ENCODE measurements around the gene ASCL5.

Gene ASCL5

GRCh38 chr1:201153474-201154388 lies 26.7 kb upstream of the ASCL5 start:
- DNase-seq (ENCODE audit: low read depth, low spot score): peak; percentile 64

GRCh38 chr1:201149400-201149799 lies 22.4 kb upstream of the ASCL5 start:
- DNase-seq (ENCODE audit: low read depth, low spot score): no peak

DNA sequence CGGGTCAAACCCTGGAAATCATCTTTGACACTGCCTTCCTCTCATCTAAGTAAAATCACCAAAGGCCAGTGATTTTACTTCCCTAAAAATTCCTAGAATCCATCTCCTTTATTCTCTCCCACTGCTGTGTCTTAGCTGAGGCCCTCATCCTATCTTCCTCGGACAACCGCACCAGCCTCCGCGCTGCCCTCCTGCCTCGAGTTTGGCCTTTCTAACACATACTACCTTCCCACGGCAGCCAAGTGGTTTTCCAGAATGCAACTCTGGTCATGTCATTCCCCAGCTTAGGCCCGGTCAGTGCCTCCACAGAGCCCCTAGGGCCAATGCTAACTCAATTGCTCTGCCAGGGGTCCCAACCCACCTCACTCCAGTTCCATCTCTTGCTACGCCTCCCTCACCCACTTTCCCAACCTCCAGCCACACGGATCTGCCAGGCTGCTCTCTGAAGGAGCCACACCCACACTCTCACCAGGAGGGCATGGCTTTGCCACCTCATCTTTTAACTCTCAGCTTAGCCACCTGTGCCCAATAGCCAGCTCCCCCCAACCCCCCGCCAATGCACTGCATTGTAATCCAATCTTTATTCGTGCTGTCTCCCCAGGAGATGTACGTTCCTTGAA lies 20.5 kb upstream of the ASCL5 start:
- no peak for DNase-seq (ENCODE audit: low read depth, low spot score)

GRCh38 chr1:201146626-201147390 lies 19.8 kb upstream of the ASCL5 start:
- no peak for DNase-seq (ENCODE audit: low read depth, low spot score)

GRCh38 chr1:201145816-201146215 lies 18.8 kb upstream of the ASCL5 start:
- no peak for DNase-seq (ENCODE audit: low read depth, low spot score)

- no peak for DNase-seq (ENCODE audit: low read depth, low spot score)
Observed at GRCh38 chr1:201145132-201145531, 18.1 kb upstream of the ASCL5 start.

DNA sequence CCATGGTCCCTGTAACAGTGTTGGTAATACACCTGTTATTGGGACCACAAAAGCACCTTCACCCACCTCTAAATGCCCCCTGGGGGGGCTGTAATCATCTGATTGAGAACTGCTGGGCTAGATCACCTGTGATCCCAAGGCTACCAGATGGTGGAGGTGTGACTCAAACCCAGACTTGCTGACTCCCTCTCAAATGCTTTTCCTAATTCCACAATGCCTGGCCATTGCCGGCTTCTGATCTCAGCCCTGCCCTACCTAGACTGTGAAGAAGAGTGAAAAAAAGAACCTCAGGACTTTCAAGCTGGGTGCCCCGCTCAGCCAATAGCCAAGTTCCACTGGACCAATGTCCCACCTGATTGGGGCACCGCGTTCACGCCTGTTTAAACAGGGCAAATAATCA lies 17.7 kb upstream of the ASCL5 start:
- DNase-seq (ENCODE audit: low read depth, low spot score): no peak

GRCh38 chr1:201143726-201144635 lies 17.0 kb upstream of the ASCL5 start:
- DNase-seq (ENCODE audit: low read depth, low spot score): no peak

DNA sequence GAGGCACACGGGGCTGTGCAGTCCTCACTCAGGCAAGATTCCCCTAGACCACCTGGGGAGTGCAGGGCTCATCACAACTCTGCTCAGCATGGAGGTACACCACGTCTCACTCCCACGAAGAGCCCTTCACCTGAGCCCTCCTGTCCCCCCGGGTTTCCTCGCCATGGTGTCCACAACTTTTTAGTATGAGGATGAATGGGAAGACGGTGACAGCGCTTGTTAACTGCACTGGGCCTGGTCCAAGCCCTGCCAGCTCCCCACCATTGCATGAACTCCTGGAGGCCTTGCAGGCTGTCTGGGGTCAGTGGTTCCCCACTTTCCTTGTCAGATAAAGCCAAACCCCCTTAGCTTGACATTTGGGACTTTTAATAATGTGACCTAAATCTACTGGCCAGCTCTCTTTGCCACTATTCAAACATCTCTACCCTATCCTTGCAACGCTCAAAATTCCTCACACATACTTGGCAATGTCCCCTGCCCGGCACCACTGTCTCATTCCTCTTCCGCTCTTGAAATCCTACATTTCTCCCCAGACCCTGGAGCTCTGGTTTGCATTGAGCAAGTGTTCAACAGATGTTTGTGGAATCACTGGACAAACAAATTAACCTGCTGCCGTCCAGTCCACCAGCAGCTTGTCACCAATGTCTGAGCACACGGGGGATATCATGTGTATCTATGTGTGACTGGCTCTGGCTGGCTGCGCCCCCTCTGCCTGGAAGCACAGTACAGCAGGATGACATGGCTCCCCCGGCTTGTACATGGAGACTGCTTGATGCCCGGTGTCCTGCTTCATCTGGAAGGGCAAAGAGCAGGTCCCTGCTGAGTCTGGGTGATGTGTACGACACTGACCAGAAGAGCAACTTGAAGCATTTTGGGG lies 16.1 kb upstream of the ASCL5 start:
- no peak for DNase-seq (ENCODE audit: low read depth, low spot score)

DNA sequence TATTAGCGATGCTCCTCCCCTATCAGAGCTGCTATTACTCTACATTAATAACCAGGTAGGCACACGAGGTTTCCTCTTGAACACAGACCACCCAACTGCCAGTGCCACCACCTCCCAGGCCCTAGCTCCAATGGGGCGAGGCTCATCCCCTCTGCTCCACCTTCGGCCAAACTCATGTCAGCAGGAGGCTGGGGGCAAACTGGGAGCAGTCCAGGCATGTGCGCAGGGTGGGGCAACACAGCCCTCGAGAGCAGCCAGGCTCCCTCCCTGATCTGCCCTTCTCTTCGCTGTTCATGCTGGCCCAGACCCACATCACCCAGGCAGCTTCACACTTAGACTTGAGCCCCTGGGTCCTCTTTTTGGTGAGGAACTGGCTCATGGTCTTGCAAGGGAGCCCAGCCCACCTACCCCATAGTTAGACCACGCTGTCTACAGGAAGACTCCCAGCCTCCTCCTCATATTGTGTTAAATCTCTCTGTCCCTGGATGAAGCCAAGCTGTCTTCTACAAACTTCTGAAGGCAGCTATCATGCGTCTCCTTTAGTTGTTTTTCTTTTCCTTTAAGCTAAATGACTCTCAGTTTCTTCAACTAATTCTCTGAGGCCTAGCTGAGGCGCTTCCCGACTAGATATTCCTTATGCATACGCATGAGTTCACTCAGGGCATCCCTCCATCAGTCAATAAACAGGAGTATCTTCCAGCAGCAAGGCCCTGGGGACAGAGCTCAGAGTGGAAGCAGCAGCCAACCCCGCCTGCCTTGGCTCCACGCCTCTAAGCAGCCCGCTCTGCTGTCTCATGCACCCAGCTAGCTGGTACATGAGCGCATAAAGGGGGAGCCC lies 15.2 kb upstream of the ASCL5 start:
- no peak for DNase-seq (ENCODE audit: low read depth, low spot score)

DNA sequence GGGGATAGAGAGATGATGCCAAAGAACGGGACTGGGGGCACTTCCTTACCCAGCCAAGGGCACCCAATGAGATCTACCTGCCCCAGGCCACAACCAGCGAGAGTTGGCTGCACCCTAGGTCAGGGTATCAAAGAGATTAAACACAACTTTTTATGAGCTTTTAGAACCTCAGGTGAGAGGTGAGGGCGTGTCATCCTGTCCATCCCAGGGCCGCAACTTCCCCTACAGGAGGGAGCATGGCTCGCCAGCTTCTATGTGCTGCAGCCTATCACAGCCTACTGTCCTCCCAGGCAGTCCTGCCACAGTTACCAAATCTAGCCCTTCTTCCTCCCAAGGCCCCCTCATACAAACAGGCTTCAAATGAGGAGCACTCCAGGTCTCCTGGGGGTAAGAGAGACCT lies 14.4 kb upstream of the ASCL5 start:
- no peak for DNase-seq (ENCODE audit: low read depth, low spot score)

DNA sequence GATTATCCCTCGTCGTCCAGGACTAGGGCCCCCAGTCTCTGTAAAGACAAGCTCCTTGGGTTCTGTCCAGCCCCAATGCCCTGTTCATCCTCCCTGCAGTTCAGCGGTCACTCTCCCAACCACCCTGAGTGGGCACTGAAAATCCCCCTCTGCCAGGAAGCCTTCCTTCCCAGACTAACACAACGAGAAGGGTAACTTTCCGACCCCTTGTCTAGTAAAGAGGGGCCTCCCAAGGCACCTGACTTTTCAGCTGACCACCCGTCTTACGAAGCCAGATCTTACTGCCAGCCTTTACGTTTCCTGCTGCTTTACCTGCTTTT lies 13.9 kb upstream of the ASCL5 start:
- no peak for DNase-seq (ENCODE audit: low read depth, low spot score)

DNA sequence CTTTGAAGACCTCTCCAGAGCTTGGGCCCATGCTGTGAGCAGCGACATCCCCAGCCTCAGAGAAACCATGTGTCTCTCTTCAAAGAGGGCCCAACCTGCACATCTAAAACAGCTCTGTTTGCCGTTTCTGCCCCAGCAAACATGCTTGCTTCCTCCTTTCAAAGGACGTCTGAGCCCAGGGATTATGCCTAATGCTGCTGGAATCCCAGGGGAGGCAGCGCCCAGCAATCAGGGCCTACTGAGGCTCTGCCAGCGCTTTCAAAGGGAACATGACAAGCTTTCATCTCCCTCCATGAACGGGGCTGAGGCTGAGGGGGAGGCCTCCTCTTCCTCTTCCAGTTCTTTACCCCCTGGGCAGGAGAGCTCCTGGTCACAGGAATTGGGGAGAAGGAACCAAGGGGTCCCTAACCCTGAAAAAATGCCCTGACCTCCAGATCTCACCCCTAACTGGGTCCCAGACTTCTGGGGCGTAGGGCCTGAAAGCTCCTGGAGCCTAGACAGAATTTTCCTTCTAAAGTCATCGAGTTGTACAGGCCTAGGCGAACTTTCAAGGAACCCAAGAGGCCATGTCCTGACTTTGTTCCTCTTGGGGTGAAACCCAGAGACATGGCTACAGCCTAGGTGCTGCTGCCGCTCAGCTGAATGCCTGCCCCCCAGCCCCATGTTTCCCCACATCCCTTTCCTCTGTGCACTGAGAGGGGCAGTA lies 13.4 kb upstream of the ASCL5 start:
- DNase-seq (ENCODE audit: low read depth, low spot score): peak; percentile 46

DNA sequence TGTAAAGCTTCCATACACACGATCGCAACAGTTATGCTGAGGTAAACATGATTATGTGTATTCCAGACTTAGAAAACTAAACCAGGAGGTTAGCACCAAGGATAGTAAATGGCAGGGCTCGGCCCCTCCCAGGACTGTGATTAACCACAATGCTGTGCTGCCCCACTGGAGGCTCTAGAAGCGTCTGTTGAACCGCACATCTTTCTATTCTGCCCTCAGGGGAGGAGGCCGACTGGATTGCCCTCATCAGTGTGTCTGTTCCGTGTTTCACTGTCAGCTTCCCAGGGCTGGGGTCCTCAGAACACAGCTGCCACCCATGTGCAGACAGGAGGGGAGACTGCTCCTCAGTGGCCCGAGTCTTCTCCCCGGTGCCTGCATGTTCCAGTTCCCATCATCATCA lies 12.8 kb upstream of the ASCL5 start:
- DNase-seq (ENCODE audit: low read depth, low spot score): no peak

DNA sequence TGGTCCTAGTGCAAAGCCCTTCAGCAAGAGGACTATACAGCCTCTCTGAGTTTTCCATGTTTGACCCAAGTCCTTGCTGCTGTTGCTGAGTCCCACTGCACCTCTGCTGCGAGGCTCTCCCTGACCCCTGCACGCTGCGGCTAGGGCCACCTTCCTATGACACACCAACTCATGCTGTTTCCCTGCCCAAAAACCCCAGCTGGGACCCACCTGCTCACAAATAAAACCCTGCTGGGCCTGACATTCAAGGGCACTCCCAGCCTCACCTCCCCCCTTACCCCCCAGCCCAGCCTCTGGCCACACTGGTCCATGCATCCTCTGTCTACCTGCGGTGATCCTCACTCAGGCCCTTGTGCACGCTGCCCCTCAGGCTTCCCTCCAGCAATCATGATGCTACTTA lies 12.3 kb upstream of the ASCL5 start:
- DNase-seq (ENCODE audit: low read depth, low spot score): no peak

DNA sequence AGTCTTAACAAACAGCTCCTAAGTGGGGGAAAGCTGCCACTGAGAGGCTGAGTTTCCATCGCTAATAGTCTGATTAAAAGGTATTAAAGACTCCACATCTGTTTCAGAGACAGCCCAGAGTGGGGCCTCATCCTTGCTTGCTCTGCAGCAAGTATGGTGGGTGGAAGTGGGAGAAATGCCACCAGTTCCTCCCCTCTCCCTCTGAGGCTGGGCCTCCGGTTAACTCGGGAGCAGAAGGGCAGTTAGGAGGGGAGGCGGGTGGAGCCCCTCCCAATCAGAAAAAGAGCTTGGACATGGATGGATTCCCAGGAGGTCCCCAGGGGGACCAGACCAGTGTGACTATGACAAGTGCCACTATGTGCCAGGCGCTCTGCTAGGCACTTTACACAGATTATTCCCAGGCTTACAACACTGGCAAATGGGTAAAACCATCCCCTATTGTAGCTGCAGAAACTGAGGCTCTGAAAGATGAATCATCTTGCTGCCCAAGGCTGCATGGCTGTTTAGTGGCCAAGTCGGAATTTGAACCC lies 11.4 kb upstream of the ASCL5 start:
- DNase-seq (ENCODE audit: low read depth, low spot score): no peak

DNA sequence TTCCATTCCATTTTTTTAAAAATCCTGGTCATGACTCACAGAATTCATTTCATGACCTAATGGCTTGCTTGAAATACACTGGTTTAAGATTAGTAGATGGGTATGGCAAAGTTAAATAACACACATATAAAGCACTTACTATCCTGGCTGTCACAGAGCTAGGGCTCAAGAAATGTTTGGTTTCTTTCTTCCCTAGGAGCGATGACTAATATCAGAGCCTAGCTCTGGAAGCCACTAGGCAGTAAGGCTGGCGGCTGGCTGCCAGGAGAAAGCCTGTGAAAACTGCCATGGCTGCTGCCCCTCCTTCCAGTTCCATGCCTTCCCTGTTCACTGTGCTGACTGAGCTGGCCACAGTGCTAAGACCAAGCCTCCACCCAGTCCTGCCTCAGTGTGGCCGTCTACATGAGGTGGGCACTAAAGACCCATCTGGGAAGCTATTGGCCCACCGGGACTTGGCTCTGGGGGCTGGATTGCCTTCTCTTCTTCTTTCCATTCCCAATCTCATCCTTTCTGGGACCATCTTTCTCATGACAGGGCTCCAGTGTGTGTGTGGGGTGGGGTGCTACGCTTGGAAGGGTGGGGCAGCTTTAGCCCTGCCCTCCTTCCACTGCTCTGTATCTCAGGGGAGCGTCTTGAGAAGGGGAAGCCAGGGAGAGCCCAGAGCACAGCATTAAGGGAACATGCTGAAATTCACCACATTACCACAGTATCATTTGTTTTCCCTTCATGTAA lies 10.8 kb upstream of the ASCL5 start:
- no peak for DNase-seq (ENCODE audit: low read depth, low spot score)

- DNase-seq (ENCODE audit: low read depth, low spot score): no peak
Observed at GRCh38 chr1:201137024-201137392, 10.0 kb upstream of the ASCL5 start.
